HG03097 (cell line): ENCODE measurements around the gene NTRK1.

Experiments used
- ATAC-seq: cut with Tn5 transposase; IDR thresholded peaks from one replicate; pipeline ENCODE4 v1.9.1; 2021; ENCODE audit not compliant: unreplicated experiment, low FRiP score

The NTRK1 gene

DNA sequence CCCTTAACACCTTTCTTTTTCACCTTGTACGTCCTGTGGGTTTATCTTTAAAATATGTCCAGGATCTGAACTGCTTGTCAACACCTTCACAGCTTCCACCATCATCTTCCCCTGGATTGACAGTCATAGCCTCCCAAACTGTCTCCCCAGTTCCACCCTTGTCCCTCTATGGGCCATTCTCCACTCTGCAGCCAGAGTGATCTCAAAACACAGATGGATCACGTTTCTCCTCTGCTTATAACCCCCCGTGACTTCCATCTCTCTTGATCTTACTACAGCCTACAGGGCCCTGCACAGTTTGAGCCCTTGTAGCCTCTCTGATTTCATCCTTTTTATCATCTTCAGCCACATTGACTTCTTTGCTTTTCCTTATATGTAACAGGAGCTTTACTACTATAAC is 6.0 kb upstream of the NTRK1 start:
- ATAC-seq: no peak

DNA sequence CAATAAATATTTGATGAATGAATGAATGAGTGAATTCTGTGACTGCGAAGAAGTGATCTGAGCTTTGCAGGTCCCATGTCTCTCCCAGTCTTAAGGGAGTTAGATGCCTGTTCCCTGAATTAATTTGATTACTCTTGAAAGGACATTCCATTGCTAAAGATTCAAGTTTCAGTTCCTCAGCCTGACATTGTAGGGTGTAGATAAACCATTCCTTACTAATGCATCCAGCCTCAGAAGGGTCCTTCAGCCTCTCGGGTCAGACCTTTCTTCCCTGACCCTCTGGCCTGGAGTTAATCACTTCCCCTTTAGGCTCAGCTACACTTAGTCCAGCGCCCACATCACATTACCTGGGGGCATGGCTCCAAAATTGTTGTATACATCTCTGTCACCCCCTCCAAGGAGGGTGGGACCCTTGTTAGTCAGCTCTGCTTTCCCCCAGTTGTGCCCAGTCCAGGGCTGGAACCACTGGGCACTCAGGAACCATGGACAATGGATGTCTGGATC is 4.3 kb upstream of the NTRK1 start:
- no peak for ATAC-seq

DNA sequence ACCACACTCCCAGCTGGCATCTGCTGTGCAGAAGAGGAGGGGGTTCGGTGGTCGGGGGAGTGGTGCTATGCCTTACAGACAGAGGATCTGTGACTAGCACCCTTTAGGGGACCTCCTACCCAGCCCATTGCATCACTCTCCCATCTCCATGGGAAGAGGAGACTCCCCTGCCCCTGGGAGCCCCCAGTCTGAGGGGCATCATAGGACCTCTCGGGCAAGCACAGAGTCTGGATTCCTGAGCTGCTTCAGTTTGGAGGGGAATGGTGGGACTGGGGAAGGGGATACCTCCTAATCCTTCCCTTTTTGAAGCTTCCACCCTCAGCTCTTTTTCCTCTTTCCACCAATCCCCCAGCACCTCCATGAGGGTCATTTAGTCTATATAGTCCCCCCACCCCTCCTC is 3.1 kb upstream of the NTRK1 start:
- no peak for ATAC-seq

DNA sequence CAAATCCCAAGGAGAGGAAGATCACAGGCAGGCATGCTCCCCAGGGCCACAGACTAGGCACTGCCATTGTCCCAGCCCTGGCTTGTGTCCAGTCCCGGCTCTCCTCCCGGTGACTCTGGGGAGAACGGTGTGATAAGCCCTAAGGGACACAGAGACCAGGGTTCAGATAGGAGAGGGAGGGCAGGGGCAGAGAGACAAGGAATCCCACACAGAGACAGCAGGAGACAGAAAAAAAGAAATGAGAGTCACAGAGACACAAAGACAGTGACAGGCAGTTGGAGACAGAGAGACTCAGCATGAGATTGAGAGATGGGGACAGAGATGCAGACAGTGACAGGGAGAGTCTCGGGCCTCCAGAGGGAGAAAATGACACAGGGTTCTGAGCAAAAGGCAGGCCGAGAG is 2.1 kb upstream of the NTRK1 start:
- ATAC-seq: no peak

DNA sequence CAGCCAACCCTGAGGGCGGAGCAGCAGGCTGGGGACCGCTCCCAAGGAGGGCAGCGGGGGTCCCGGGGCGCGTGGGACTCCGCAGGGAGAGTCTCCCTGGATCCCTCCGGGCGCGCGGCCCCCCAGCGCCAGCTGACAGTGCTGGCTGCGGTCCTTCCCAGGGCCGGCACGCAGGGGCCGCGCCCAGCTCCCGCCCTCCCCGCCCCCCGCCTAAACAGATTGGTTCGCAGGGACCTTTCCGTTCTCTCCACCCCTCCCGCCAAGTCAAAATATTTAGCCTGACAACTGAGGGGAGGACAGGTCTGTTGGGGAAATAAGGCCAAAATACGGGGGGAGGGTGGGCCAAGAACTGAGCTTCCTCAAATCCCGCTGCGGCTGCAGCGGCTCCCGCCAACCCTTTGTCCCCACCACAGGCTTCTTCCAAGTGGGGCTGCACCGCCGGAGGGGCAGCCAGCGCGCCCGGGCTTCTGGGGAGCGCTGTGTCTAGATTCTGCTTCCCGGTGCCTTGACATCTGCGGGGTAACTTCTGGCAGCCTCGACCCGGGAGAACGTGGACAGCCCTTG is 1.6 kb upstream of the NTRK1 start, which contains the start of gene INSRR:
Gene INSRR, minus strand, starts transcription at position 159 of the 564 bp plus-strand sequence. CDS start 496 bp downstream, outside the sequence.
- ATAC-seq: no peak

DNA sequence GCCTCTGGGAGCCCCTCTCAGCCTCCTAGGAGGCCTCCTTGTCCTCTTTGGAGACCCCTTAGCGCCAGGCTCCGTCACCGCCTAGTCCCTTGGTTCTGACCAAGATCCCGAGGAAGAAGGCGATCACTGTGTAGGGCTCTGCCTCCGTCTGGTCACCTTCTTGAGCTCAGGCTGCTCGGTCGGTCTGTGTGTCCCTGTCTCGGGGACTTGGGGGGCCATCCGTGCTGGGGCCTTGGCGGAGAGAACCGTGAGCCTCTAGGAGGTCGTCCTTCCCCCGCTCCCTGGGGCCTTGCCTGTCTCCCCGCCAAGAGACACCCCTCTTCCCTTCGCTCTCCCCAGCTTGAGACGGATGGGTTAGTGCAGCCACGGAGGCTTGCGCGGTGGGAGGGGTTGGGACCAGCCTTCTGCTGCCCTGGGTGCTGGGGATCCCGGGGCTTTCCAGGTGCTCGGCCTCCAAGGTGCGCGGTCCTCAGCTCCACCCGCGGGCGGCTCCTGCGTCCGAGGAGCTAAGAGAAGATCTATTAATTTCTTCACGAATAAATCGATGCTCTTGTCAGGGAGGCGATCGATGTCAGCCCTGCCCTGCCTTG is 1.0 kb upstream of the NTRK1 start:
- ATAC-seq: no peak

DNA sequence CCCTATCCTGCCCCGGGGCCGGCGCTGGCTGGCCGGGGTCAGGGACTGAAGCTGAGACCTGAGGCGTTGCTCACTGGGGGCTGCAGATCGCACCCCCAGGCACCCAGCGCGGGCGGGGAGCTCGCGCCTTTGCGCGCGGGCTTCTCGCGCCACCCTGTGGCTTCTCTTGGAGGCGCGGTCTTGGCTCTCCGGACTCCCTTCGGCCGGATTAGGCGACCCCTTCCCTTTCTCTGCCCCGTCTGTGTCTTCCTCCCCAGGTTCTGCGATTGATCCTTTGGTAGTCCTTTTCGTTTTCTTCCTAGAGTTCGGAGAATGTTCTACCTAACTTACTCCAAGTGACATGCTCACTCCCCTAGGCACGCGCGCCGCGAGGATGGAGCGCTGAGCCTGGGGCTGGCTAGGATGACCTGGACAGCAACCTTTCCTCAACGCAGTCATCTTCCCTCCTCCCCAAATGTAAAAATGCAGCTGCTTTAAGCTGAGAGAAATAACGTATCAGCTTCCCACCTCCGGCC is 495 bp upstream of the NTRK1 start:
- no peak for ATAC-seq

DNA sequence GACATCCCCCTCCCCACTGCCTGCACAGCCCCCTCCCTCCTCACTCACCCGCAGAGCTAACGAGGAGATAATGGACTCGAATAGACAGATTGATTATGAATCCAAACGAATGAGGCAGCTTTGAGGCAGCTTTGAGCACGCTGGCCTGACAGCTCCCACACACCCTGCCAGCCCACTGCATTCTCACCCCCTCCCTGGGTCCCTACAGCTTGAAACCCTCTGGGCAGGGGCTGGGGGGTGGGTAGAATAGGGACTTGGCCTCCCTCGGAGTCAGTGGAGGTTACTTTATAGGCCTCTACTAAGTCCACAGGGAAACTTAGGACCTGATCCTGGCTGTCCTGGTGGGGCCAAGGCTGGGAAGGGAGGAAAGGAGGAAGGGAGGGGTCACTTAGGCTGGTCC is 1.9 kb downstream of the NTRK1 start:
- ATAC-seq: no peak

DNA sequence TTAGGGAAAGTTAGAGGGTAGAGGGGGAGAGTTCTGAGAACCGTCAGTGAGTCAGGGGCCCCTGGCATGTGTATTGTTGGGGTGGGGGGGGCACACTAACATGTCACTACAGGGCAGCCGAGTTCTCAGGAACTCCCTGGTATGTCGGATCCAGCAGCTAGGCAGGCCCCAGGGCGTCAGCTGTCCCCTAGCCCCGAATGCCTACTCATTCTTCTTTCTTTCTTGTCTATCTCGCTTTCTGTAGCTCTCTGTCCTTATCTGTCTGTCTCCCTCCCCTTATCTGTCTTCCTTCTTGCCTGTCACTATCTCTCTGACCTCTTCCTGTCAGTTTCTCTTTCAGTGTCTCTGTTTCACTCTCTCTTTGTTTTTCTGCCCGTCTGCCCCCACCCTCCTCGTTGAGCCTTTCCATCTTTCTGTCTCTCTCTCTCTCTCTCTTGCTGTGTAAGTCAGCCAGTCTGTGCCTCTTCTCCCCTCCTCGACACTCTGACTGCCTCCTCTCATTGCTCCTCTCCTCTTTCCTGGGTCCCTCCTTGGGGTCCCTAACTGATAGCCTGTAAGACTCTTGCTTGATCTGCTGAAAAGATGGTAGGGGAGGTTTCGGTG is 2.4 kb downstream of the NTRK1 start:
- ATAC-seq: no peak

DNA sequence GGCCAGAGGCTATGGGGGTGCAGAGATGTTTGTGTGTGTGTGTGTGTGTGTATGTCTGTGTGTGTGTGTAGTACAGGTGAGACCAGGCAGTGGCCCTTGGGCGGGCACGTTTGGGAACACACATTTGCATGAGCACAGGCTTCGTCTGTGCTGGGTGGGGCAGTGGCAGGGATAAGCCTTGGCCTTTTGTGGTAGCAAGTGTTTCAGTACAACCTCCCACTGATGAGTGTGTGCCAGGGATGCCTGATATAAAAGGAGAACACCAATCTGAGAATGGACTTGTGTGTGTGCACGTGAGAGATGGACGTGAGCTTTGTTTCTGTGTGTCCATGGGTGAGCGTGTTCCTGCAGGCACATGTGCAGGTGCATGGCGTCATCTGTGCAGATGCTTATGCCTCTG is 3.0 kb downstream of the NTRK1 start:
- no peak for ATAC-seq

DNA sequence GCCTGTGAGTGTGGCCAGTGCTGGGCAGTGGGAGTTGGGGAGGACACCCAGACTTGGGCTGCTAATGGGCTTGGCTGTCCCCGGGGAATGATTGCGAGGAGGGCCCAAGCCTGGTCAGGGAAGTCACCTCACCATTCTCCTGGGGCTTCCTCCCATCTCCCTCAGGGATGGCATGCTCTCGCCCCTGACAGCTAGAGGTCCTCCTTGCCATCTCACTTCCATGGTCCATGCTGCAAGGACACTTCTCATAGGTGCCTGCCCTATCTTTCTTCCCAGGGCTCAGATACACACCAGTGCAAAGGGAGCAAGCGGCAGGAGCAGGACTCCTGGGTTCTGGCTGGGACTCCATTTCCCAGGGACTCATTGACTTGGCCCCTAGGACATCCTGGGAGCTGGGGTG is 4.1 kb downstream of the NTRK1 start:
- ATAC-seq: no peak

DNA sequence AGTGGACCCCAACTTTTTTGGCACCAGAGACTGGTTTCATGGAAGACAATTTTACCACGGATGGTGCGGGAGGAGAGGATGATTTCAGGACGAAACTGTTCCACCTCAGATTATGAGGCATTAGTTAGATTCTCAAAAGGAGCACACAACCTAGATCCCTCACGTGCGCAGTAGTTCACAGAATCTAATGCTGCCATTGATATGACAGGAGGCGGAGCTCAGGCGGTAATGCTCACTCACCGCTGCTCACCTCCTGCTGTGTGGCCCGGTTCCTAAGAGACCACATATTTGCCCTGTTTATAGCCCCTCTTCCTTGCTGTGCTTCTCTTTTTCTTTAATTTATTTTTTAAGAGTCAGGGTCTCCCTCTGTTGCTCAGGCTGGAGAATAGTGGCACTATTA is 4.6 kb downstream of the NTRK1 start:
- no peak for ATAC-seq

DNA sequence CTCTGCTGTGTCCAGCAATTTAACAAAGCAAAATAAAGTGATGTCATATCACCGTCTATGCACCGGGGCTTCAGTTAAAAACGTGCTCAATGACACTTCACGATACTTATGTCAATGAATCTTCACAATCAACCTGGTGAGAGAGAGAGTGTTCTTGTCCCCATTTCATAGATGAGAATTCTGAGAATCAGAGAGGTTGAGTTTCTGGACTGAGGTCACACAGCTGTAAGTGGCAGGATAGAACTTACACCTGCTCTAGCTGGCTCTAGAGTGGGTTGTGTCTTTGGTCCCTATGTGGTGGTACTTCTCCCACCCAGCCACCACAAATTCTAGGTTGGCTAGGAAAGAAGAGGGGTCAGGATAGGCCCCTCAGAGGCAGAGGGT is 5.2 kb downstream of the NTRK1 start:
- no peak for ATAC-seq

DNA sequence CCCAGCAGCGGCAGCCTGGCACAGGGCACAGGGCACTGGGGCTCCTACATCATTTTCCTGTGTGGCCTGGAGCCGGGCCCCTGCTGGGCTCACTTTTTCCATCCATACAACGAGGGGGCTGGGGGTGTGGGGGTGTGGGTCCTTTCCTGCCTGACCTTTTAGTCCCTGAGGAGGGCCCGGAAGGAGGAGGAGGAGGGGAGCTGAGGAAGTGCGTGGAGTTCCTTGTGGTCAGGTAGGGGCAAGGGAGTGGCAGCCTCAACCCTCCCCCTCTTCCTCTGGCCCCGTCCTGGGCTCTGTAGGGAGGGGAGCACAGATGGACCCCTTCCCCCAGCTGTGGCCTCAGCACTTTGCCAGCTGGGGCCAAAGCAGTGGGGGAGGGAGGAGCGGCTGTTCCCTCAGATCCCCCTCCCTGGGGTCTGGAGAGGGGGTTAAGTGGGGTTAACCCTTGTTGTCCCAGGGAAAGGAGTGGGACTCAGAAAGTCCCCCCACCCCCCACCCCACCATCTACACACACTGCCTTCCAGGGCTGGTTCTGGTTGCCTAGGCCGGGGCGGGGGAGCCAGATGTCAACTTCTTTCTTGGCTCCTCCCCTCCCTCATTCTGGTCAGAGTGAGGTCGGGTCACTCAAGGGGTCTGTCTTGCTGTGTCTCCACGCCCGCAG is 5.7 kb downstream of the NTRK1 start:
- no peak for ATAC-seq

DNA sequence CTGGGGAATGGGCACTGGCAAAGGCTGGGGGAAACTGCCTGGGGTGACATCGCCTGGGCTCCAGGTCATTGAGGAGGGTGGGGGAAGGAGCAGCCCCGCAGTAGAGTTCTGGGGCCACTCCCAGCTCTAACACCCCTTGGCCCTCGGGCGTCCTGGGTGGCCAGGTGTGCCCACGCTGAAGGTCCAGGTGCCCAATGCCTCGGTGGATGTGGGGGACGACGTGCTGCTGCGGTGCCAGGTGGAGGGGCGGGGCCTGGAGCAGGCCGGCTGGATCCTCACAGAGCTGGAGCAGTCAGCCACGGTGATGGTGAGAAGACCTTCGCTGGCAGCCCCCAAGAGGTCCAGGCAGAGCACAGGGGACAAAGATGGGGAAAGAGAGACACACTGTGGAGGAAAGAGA is 7.7 kb downstream of the NTRK1 start:
- ATAC-seq: no peak

DNA sequence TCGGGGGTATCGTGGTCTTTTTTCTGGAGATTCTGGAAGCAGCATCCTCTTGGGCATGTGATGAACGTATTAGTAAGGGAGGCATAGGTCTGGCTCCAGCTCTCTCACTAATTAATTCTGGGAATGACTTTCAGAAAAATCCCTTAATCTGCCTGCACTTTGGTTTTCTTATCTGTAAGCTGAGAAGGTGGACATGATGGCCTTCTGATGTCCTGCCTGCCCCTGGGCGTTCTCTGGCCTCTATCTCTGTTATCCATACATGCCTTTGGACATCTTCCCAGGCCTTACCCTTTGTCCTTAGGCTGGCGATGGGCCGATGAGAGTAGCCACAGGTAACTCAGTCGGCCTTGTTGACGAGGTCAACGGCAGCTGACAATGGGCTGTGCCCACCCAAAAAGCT is 8.8 kb downstream of the NTRK1 start:
- no peak for ATAC-seq

DNA sequence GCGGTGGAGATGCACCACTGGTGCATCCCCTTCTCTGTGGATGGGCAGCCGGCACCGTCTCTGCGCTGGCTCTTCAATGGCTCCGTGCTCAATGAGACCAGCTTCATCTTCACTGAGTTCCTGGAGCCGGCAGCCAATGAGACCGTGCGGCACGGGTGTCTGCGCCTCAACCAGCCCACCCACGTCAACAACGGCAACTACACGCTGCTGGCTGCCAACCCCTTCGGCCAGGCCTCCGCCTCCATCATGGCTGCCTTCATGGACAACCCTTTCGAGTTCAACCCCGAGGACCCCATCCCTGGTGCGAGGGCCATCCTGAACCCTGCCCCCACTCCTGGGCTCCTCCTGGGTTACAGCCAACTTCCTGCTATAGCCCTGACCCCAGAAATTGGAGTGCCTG is 13.0 kb downstream of the NTRK1 start:
- ATAC-seq: no peak

DNA sequence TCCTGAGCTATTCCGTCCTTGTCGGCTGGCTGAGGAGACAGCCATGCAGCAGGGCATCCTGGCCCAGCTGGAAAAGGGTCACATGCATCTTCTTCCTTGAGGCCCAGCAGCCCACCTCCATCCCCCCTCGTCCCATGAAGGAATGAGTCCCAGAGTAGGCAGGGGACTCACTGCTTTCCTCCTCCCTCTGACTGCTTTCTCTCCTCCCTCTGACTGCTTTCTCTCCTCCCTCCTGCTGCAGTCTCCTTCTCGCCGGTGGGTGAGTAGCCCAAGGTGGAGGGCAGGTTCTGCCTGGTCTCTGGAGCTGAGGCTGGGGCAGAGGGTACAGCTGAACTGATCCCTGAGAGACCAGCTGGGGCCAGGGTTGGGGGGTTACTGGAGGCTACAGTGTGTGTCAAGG is 13.5 kb downstream of the NTRK1 start:
- no peak for ATAC-seq

DNA sequence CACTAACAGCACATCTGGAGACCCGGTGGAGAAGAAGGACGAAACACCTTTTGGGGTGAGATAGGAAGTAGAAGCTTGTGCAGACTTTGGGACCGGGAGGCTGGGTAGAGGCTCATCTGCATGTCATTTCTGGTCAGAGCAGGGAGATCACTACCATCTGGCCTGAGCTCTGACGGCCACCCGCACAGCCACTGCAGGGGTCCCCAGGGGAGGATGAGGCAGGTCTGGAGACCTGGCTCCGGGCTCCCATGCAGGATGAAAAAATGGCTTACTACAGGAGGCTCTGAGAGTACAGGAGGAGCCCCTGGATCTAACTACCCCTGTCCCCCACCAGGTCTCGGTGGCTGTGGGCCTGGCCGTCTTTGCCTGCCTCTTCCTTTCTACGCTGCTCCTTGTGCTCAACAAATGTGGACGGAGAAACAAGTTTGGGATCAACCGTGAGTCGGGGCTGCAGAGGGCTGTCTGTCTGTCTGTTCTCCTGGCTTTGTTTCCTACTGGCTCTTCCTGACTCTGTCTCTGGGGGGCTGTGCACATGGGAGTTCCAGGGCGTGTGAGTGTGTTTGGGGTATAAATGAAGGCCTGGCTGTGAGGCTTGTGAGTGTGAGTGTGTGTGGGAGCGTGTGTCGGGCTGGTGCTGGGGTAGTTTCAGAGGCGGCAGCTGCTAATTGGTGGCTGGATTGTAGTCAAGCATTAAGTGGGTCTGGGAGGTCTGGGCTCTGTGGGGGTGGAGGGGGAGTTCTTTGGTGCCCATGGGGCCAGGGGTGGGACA is 14.1 kb downstream of the NTRK1 start:
- ATAC-seq: no peak

DNA sequence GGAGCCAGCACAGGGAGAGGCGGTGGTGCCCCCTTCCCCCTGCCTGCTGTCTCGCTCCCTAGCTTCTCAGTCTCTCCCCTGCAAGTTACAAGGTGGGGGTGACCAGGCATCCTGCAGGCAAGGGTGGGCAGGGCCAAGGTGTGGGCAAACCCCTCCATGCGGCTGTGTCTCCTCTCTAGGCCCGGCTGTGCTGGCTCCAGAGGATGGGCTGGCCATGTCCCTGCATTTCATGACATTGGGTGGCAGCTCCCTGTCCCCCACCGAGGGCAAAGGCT is 14.6 kb downstream of the NTRK1 start:
- no peak for ATAC-seq

DNA sequence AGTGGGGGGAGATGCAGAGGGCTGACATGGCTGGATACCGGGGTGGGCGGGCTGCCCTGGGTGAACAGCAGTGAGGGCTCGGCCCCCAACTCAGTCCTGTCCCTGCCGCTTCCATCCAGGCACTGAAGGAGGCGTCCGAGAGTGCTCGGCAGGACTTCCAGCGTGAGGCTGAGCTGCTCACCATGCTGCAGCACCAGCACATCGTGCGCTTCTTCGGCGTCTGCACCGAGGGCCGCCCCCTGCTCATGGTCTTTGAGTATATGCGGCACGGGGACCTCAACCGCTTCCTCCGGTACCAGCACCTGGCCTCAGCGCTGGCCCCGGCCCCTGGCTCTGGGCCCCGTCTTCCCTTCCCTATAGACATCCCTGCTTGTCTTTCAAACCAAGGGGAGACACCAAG is 15.6 kb downstream of the NTRK1 start:
- no peak for ATAC-seq
